SK-N-SH treated with all-trans-retinoic acid at 6 μM for 48 hours (cell line): ENCODE results near the gene SMARCAD1.

ENCODE experiments used
- ATAC-seq: fragments of 200-7000 bp; cut with Tn5 transposase; 3 replicates; pipeline ENCODE4 v1.9.1; 2020; ENCODE audit warnings: mild to moderate bottlenecking, moderate library complexity
- ARNTL ChIP-seq: fragments of 450-650 bp; formaldehyde crosslinking; IDR thresholded peaks from 2 replicates; pipeline ENCODE4 v1.5.0; 2020; ENCODE audit warnings: low read depth, mild to moderate bottlenecking, moderate library complexity, borderline replicate concordance
- BACH2 ChIP-seq: fragments of 250-450 bp; sonication (Bioruptor Pico); IDR thresholded peaks from 2 replicates; pipeline ENCODE4 v1.9.0; 2021; ENCODE audit warnings: mild to moderate bottlenecking, borderline replicate concordance
- CREB5 ChIP-seq: fragments of 250-450 bp; sonication (Bioruptor Pico); IDR thresholded peaks from 2 replicates; pipeline ENCODE4 v1.5.1; 2020; ENCODE audit warnings: low read depth, mild to moderate bottlenecking, moderate library complexity
- CSDC2 ChIP-seq: fragments of 250-450 bp; sonication (Bioruptor Pico); IDR thresholded peaks from 2 replicates; pipeline ENCODE4 v1.5.0; 2020; ENCODE audit warnings: mild to moderate bottlenecking, moderate library complexity
- CSRNP3 ChIP-seq: fragments of 250-450 bp; sonication (Bioruptor Pico); IDR thresholded peaks from 2 replicates; pipeline ENCODE4 v1.5.1; 2021; ENCODE audit warnings: mild to moderate bottlenecking, moderate library complexity
- ESRRG ChIP-seq: fragments of 250-450 bp; sonication (Bioruptor Pico); IDR thresholded peaks from 2 replicates; pipeline ENCODE4 v1.6.1; 2021; ENCODE audit warnings: mild to moderate bottlenecking
- GLIS3 ChIP-seq: fragments of 250-450 bp; sonication (Bioruptor Pico); IDR thresholded peaks from 2 replicates; pipeline ENCODE4 v1.5.0; 2020; ENCODE audit warnings: mild to moderate bottlenecking, moderate library complexity
- ISL1 ChIP-seq: fragments of 250-450 bp; sonication (Bioruptor Pico); IDR thresholded peaks from 2 replicates; pipeline ENCODE4 v2.1.2; 2022; ENCODE audit warnings: mild to moderate bottlenecking, moderate library complexity
- OSR1 ChIP-seq: fragments of 250-450 bp; sonication (Bioruptor Pico); IDR thresholded peaks from 2 replicates; pipeline ENCODE4 v1.8.0; 2022; ENCODE audit warnings: moderate library complexity, mild to moderate bottlenecking, inconsistent platforms
- PATZ1 ChIP-seq: fragments of 250-450 bp; sonication (Bioruptor Pico); IDR thresholded peaks from 2 replicates; pipeline ENCODE4 v1.8.0; 2020; ENCODE audit warnings: mild to moderate bottlenecking, moderate library complexity, borderline replicate concordance
- POU6F1 ChIP-seq: fragments of 250-450 bp; sonication (Bioruptor Pico); IDR thresholded peaks from 2 replicates; pipeline ENCODE4 v1.8.0; 2021; ENCODE audit warnings: low read depth, mild to moderate bottlenecking, moderate library complexity, borderline replicate concordance
- PPARA ChIP-seq: fragments of 250-450 bp; sonication (Bioruptor Pico); IDR thresholded peaks from 2 replicates; pipeline ENCODE4 v1.5.0; 2020; ENCODE audit warnings: mild to moderate bottlenecking, borderline replicate concordance
- SNAI2 ChIP-seq: fragments of 250-450 bp; sonication (Bioruptor Pico); IDR thresholded peaks from 2 replicates; pipeline ENCODE4 v1.5.0; 2020; ENCODE audit warnings: mild to moderate bottlenecking, moderate library complexity
- TOX ChIP-seq: fragments of 250-450 bp; sonication (Bioruptor Pico); IDR thresholded peaks from 2 replicates; pipeline ENCODE4 v1.8.0; 2021; ENCODE audit warnings: mild to moderate bottlenecking, moderate library complexity, borderline replicate concordance
- TSHZ2 ChIP-seq: fragments of 250-450 bp; sonication (Bioruptor Pico); IDR thresholded peaks from 2 replicates; pipeline ENCODE4 v1.5.0; 2020; ENCODE audit warnings: mild to moderate bottlenecking, moderate library complexity
- ZC3H10 ChIP-seq: fragments of 250-450 bp; sonication (Bioruptor Pico); IDR thresholded peaks from 2 replicates; pipeline ENCODE4 v1.5.1; 2021; ENCODE audit warnings: mild to moderate bottlenecking, moderate library complexity
- ZFP3 ChIP-seq: fragments of 250-450 bp; sonication (Bioruptor Pico); IDR thresholded peaks from 2 replicates; pipeline ENCODE4 v1.5.0; 2020; ENCODE audit warnings: mild to moderate bottlenecking, moderate library complexity
- ZFP30 ChIP-seq: fragments of 450-650 bp; formaldehyde crosslinking; IDR thresholded peaks from 2 replicates; pipeline ENCODE4 v1.5.0; 2022; ENCODE audit warnings: mild to moderate bottlenecking, moderate library complexity
- ZNF565 ChIP-seq: fragments of 450-650 bp; formaldehyde crosslinking; conservative IDR thresholded peaks from 2 replicates; pipeline ENCODE4 v1.5.0; 2020; ENCODE audit warnings: low read depth, mild to moderate bottlenecking, moderate library complexity
- ZNF70 ChIP-seq: fragments of 450-650 bp; formaldehyde crosslinking; IDR thresholded peaks from 2 replicates; pipeline ENCODE4 v1.5.0; 2020; ENCODE audit warnings: mild to moderate bottlenecking, moderate library complexity
- ZNF8 ChIP-seq: fragments of 450-650 bp; formaldehyde crosslinking; IDR thresholded peaks from 2 replicates; pipeline ENCODE4 v1.5.0; 2020; ENCODE audit warnings: mild to moderate bottlenecking, moderate library complexity

Gene SMARCAD1

GRCh38 chr4:94267037-94267436 is 59.4 kb downstream of the SMARCAD1 start:
- ATAC-seq: no peak
- no peak for TF ChIP-seq BACH2
- no peak for TF ChIP-seq ZNF8 (CRISPR knock-in tag)
- TF ChIP-seq, all 23 proteins: peak for 0

- TF ChIP-seq ZNF565 (CRISPR knock-in tag) (no peak), ZNF8 (CRISPR knock-in tag) (no peak), CREB5 (CRISPR knock-in tag) (no peak), TOX (CRISPR knock-in tag) (no peak), SNAI2 (CRISPR knock-in tag) (no peak), ZFP30 (CRISPR knock-in tag) (no peak), ESRRG (no peak)
- no peak for ATAC-seq
These were observed 63.6 kb downstream of the SMARCAD1 start for GRCh38 chr4:94271248-94271647.

- ATAC-seq: peak; percentile 42; the same call in 1 of the 3 replicates
- TF ChIP-seq ZFP3 (CRISPR knock-in tag) (no peak), CSDC2 (CRISPR knock-in tag) (no peak), CSRNP3 (no peak), ZNF565 (CRISPR knock-in tag) (no peak), OSR1 (CRISPR knock-in tag) (no peak), GLIS3 (CRISPR knock-in tag) (no peak), ARNTL (CRISPR knock-in tag) (no peak), PATZ1 (CRISPR knock-in tag) (no peak), TOX (CRISPR knock-in tag) (no peak), POU6F1 (CRISPR knock-in tag) (no peak), ZFP30 (CRISPR knock-in tag) (no peak), ESRRG (no peak), CREB5 (CRISPR knock-in tag) (no peak), SNAI2 (CRISPR knock-in tag) (no peak), ZC3H10 (no peak), PPARA (CRISPR knock-in tag) (no peak), TSHZ2 (CRISPR knock-in tag) (no peak), ISL1 (no peak), ZNF70 (no peak)
These were observed 67.2 kb downstream of the SMARCAD1 start for GRCh38 chr4:94274912-94275311.
